ENCODE data around the gene WDFY4.
"Not testable (repeated sequence)": the region's sequence is repeated elsewhere in the genome, so short reads cannot be mapped to it uniquely, and the experiment has no call there.

The WDFY4 gene, protein sequence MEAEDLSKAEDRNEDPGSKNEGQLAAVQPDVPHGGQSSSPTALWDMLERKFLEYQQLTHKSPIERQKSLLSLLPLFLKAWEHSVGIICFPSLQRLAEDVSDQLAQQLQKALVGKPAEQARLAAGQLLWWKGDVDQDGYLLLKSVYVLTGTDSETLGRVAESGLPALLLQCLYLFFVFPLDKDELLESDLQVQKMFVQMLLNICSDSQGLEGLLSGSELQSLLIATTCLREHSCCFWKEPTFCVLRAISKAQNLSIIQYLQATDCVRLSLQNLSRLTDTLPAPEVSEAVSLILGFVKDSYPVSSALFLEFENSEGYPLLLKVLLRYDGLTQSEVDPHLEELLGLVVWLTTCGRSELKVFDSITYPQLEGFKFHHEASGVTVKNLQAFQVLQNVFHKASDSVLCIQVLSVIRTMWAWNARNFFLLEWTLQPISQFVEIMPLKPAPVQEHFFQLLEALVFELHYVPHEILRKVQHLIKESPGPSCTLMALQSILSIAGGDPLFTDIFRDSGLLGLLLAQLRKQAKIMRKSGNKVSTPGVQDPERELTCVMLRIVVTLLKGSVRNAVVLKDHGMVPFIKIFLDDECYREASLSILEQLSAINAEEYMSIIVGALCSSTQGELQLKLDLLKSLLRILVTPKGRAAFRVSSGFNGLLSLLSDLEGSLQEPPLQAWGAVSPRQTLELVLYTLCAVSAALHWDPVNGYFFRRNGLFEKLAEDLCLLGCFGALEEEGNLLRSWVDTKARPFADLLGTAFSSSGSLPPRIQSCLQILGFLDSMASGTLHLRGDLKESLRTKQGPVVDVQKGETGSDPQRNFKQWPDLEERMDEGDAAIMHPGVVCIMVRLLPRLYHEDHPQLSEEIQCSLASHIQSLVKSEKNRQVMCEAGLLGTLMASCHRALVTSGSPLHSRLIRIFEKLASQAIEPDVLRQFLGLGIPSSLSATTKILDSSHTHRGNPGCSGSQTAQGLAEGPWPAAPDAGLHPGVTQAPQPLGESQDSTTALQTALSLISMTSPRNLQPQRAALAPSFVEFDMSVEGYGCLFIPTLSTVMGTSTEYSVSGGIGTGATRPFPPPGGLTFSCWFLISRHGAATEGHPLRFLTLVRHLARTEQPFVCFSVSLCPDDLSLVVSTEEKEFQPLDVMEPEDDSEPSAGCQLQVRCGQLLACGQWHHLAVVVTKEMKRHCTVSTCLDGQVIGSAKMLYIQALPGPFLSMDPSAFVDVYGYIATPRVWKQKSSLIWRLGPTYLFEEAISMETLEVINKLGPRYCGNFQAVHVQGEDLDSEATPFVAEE (N-terminal part only)

DNA sequence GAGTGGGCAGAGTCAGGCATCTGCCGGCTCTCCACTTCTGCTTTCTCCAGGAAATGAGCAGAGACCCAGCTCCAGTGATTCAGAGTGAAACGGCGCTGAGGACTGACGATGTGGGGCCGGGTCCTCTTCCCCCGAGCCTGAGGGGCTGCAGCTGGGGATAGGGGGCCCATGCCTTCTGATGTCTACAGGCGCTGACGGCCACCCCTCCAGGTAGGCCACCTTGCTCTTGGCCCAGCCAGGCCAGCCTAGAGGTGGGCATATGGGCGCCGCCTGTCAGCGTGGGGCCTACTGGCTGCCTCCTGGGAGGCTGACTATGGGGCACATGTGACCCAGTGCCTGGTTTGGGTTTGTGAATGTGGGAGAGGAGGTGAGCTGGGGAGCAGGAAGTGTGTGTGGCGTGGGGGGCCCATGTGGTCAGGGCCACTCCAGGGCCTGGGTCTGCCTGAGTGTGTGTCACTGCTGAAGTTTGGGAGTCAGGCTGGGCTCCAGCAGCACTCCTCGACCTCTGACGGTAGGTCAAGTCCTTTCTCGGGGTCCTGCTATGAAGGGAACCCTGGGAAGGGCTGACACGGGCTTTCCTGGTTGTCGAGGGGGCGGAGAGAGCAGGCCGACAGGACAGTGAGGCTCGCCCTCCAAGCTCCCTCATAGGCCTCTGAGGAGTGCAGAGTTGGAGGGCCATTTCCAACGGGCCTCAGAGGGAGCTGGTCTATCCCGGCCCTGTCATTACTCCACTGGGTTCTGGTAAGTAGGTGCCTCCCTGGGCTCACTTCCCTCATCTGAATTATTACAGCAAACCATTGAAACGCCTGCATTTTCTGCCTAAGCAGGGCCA, at the start of gene WDFY4:
Gene WDFY4 (plus strand): TSS at position 82 of the 832 bp plus-strand sequence. CDS start 24,860 bp downstream, outside the sequence.
- no peak for DNase-seq (ENCODE audit: low read depth in 3 of 3, low spot score in 1 of 3)

DNA sequence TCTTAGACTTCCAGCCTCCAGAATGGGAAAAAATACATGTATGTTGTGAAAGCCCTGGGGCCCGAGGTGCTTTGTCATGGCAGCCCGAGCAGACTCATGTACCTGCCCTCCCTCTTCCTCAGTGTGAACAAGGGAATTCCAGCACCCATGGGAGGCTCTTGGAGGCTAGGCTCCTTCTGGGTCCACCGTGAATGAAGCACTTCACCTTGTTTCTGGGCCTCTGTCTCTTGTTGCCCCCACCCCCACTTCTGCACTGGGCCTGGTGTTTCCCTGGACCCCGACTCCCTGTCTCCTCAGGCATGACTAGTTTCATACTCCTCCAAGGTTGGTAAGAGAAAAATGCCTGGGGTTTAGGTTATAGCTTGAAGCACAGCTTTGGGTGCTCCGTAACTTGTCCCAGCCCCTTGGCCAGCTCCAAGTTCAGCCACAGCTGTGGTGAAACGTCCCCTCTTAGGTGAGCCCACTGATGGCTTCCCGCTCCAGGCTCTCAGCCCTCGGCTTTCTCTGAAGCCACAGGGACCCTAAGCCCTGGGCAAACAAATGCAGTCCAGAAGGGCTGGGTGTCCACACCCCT, 49.6 kb upstream of the WDFY4 start:
- no peak for DNase-seq (ENCODE audit: low read depth in 3 of 3, low spot score in 1 of 3)

DNA sequence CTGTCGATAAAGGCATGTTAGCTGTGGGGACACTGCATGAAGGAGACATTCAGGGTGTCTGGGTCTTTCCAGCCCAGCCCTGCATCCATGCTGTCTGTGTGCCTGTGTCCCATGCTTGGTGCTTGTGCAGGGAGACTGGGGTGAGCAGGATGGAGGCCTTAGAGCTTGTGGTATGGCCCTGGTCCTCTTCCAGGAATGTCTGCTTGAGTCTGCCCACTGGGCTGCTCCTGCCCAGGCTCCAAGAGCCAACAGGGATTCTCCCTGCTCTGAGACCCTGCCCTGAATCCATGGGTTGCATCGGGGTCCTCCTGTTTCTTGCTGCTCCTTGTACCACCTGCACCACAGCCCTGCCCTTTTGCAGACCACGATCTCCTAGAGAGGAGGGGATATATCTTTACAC, 48.4 kb upstream of the WDFY4 start:
- no peak for DNase-seq (ENCODE audit: low read depth in 3 of 3, low spot score in 1 of 3)

DNA sequence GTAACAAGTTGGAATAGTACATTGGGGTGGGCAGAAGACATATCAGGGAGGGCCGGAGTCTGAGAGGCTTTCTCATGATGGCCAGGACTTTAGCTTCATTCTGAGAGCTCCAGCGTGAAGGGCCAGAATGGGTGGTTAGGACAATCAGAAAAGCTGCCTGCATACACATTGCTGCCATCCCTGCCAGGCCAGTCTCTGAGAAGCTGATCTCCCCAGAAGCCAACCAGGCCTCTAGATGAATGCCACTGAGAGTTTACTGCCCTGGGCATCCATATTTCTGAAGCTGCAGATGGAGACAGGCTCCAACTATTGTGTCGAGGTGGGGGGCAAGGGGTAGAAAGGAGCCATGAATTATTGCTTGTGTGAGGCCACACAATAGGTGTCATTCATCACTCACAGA, 47.8 kb upstream of the WDFY4 start:
- DNase-seq (ENCODE audit: low read depth in 3 of 3, low spot score in 1 of 3): no peak

DNA sequence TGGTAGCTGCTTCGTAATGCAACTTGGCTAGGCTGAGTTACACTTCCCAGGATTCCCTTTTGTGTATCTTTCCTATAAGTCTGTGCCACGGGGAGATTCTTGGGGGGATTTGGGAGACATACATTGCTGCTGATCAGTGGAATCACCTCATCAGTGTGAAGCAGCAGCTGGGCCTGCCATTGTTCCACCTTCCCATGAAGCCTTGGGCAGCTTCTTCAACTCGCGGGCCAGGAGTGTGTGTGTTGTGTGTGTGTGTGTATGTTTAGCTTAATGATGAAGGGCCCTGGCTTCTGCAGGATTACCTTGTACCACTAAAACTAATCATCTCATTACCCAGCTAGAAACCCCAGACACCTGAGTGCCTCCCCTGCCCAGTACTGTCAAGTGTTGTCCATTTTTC, 46.5 kb upstream of the WDFY4 start:
- no peak for DNase-seq (ENCODE audit: low read depth in 3 of 3, low spot score in 1 of 3)

DNA sequence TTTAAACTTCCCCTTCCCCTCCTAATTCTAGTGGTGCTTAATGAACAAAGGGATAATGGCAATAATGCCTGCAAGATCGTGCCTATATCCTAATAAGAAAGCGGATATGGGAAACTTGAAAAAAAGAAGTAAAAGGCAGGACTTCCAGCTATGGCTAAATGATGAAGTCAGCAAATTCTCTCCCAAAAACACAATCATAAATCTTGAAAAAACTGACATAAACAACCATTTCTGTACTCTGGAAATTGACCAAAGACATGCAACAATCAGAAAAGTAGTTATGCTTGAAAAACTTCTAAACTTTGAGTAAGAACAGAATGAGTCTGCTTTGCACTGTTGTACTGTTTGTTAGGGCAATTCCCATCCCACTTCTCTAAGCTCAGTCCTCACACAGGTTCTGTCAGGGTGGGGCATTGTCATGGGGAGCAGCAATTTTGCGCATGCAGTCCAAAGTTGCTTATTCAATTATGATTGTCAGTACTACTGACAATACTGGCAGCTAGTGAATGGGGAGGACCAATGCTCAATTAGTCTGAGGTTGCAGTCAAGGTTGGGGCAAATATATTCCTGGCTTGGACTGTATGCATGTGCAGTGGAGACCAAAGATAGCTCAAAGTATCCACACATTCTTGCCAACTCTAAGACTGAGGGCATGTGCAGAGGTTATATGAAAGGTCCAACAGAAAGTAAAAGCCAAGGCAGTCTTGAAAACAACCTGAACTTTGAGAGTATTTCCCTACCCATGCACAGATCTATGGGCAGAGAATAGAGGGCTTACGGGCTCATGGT, 45.7 kb upstream of the WDFY4 start:
- no peak for DNase-seq (ENCODE audit: low read depth in 3 of 3, low spot score in 1 of 3)

DNA sequence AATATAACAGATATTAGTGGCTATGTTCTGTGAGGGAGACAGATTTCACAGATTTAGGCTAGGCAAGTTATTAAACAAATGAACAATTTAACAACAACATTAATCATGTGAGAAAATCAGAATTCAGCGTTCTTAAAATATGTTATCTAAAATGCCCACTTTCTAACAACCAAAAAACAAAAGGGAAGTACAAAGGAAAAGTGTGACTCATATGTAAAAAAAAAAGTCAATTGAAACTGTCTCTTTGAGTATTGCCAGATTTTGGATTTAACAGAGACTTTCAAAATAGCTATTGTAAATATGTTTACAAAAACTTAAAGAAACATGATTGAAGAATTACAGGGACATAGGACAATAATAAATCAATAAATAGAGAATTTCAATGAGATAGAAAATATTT, 45.0 kb upstream of the WDFY4 start:
- no peak for DNase-seq (ENCODE audit: low read depth in 3 of 3, low spot score in 1 of 3)

DNA sequence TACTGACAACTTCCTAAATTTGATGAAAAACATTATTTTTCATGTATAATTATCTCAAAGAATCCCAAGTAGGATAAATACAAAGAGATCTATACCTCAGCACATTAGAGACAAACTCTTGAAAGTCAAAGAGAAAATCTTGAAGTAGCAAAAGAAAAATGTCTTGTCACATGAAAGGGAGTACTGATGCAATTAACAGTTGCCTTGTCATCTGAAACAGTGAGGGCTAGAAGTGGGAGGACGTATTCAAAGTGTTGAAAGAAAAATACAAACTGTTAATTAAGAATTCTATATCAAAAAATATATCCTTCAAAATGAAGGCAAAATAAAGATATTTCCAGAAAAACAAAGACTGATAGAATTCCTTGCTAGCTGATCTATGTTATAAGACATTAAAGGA, 44.3 kb upstream of the WDFY4 start:
- DNase-seq (ENCODE audit: low read depth in 3 of 3, low spot score in 1 of 3): no peak

DNA sequence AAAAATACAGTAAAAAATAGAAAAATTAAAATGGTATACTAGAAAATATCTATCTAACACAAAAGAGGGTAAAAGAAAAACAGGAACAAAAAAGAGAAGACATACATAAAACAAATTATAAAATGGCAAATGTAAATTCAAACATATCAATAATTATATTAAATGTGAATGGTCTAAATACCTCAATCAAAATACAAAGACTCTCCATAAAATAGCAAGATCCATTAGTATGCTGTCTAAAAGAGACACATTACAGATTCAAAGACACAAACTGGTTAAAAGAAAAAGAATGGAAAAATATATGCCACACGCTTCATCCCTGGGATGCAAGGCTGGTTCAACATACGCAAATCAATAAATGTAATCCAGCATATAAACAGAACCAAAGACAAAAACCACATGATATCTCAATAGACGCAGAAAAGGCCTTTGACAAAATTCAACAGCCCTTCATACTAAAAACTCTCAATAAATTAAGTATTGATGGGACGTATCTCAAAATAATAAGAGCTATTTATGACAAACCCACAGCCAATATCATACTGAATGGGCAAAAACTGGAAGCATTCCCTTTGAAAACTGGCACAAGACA, 43.5 kb upstream of the WDFY4 start:
- not testable (repeated sequence) for DNase-seq (ENCODE audit: low read depth in 3 of 3, low spot score in 1 of 3)

DNA sequence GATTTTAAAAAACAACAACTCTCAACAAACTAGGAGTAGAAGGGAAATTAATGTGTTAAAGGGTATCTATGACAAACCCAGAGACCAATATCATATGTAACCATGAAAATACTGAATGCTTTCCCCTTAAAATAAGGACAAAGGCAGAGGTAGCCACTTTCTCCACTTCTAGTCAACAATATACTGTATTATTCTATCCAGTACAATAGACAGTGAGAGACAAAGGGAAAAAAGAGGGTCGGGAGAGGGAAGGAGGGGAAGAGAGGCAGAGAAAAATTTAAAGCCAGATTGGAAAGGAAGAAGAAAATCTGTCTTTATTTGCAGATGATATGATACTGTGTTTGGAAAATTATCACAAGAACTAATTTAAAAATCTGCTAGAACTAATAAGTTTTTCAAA, 39.1 kb upstream of the WDFY4 start:
- no peak for DNase-seq (ENCODE audit: low read depth in 3 of 3, low spot score in 1 of 3)

DNA sequence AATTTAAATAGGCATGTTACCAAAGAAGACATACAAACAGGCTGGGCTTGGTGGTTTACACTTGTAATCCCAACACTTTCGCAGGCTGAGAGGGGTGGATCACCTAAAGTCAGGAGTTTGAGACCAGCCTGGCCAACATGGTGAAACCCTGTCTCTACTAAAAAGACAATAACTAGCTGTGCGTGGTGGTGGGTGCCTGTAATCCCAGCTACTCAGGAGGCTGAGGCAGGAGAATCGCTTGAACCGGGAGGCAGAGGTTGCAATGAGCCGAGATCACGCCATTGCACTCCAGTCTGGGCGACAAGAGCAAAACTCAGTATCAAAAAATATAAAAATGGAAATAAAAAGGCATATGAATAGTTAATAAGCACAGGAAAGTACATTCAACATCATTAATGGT, 37.6 kb upstream of the WDFY4 start:
- DNase-seq (ENCODE audit: low read depth in 3 of 3, low spot score in 1 of 3): not testable (repeated sequence)

DNA sequence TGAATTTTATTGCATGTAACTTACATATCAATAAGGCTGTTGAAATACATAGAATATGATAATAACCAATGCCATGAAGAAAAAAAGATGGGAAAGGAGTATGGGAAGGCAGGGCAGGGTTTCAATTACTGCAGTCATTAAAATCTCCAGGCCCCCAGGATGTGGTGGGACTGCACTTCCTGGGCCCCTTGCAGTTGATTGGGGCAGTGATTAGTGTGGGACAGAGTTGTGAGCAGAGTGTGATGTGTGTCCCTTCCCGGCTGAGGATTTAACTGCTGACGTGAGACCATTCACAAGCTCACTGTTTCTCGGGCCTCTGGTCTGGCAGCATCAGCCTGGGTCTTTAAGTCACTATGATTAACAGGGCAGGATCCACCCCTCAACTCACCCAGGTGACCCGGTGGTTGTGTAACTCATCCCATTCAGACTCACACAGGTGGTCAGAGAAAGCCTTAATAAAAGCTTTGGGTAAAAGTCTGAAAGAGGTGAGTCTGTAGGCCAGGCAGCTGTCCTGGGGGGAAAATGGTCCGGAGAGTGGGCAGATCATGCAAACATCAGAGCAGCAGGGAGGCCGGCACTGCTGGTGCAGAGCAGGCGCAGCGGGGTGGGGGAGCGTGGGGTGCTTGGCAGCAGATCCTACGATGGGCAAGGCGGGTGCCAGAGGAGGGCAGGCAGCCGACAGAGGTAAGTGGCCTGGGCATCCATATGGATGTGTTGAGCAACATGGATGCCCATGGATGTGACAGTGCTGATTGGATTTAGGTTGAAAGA, 36.3 kb upstream of the WDFY4 start:
- DNase-seq (ENCODE audit: low read depth in 3 of 3, low spot score in 1 of 3): no peak

DNA sequence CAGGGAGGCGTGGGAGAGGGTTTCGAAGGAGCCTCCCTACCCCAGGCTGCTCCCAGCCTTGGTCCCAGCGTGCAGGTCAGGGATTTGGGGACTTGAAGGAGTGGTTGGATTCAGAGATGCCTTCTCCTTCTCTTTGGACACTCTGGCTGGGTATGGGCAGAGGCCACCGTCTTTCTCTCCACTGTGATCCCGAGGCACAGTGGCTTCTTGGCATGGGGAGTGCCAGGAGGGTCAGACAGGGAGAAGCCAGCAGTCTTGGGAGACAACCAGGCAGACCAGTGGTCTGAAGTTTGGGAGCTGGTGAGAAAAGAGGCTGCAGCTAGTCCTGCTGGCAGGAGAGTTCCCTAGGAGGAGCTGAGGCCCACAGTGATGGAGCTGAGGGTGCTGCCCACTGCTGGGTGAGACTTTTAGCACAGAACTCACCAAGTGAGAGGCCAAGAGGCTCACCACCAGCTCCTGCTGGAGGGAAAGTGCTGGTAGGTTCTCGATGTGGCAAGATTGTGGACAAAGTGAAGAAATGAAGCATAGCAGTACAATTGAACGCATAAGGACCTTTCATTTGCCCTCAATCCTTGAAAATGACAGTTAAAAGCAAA, 35.2 kb upstream of the WDFY4 start:
- no peak for DNase-seq (ENCODE audit: low read depth in 3 of 3, low spot score in 1 of 3)

DNA sequence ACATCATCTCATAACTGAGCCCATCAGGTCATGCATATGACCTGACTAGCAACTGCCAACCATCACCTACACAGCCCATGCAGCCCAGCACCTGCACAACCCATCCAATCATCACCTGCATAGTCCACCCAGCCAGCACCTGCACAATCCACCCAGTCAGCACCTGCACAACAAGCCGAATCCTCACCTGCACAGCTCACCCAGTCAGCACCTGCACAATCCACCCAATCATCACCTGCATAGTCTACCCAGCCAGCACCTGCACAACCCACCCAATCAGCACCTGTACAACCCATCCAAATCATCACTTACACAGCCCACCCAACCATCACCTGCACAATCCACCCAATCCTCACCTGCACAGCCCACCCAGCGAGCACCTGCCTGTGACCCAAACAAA, 33.4 kb upstream of the WDFY4 start:
- DNase-seq (ENCODE audit: low read depth in 3 of 3, low spot score in 1 of 3): no peak

DNA sequence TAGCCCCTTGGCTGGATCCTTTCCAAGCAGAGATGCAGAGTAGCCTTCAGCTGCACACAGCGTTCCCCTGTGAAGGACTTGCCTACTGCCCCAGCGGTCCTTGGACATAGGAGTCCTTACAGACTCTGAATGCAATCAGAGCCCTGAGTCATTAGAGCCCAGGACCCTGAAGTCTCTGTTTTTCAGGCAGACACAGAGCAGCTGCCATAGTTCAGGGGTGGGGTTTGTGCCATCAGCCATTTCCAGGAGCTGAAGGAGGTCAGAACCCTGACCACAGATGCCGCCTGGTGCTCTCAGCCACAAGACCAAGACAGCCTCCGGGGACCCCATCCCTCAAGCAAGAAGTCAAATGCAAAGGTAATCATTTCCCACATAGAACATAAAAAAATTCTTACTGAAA, 32.8 kb upstream of the WDFY4 start:
- DNase-seq (ENCODE audit: low read depth in 3 of 3, low spot score in 1 of 3): no peak

DNA sequence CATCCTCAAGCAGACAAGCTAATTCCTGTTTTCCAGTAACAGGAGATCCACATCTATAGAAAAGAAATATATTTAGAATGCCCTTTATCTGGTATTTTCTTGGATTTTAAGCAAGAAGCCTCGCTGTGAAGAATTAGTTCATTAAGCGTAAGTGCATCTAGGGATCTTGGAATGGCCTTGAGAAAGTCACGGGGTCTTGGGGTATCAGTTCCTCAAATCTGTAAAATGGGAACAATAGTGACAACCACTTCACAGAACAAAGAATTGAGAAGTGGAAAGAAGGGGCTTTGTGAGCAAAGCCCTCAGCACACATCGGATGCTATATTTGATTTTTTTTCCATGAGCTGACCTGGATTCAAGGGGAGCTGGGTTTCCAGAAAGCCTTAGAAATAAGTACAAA, 32.3 kb upstream of the WDFY4 start:
- no peak for DNase-seq (ENCODE audit: low read depth in 3 of 3, low spot score in 1 of 3)

DNA sequence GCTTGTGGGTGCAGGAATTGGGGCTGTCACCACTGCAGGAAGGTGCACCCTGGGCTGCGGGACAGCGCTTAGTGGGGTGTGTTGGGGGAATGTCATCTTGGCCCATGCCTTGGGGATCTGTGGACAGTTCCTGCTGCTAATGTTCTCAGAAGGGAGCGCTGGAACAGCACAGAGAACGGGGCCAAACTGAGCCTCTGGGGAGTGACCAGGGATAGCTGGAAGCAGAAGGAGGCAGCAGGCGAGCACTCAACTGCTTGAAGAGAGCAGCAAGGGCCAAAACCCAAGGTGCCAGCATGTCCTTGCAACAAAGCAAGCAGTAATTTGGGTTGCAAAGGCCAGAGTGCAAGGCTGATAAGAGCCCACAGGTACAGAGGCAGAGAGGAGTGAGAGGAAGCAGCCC, 31.3 kb upstream of the WDFY4 start:
- DNase-seq (ENCODE audit: low read depth in 3 of 3, low spot score in 1 of 3): no peak

Data from stimulated activated CD4-positive, alpha-beta T cell treated with anti-CD3 and anti-CD28 coated beads, TNF-alpha, amount 100 ng/mL, for 1 hour (primary cell).